Right cardiac atrium (tissue), 5 donors: ENCODE measurements around the gene FXR2. TPM values are rescaled to one million over a fixed set of nuclear protein-coding genes. Genes with fewer than 3 reads are reported as not detected.
"Not testable (repeated sequence)": the region's sequence is repeated elsewhere in the genome, so short reads cannot be mapped to it uniquely, and the experiment has no call there.

Experiments used
- ATAC-seq, 2 donors: fragments of 200-7000 bp; cut with Tn5 transposase; one replicate each; pipeline versions ENCODE4 v1.8.0 to v1.9.1; 2020; ENCODE audit warnings: moderate library complexity in 2 of 2, mild to moderate bottlenecking in 1 of 2
- DNase-seq, 3 donors: peaks; one replicate each; pipeline ENCODE4 v3.0.0-alpha.2; 2020
- H3K27ac ChIP-seq: one replicate; pipeline ENCODE4 v1.5.1; 2013; ENCODE audit warnings: mild to moderate bottlenecking, low read length, control low read depth, moderate library complexity
- H3K27me3 ChIP-seq: one replicate; pipeline ENCODE4 v1.6.1; 2013; ENCODE audit not compliant: control insufficient read depth, insufficient read depth
- H3K4me1 ChIP-seq: one replicate; pipeline ENCODE4 v1.6.1; 2013; ENCODE audit warnings: low read length; ENCODE audit not compliant: control insufficient read depth, insufficient read depth
- H3K4me3 ChIP-seq: one replicate; pipeline ENCODE4 v1.5.1; 2013; ENCODE audit warnings: low read length, control low read depth
- H3K9me3 ChIP-seq: one replicate; pipeline ENCODE4 v1.6.1; 2013; ENCODE audit warnings: low read length; ENCODE audit not compliant: control insufficient read depth
- WGBS: extraction: QIAGEN DNeasy Blood & Tissue Kit; methylation state at CpG from one replicate; pipeline ENCODE4 v1.1.7; 2013; 5-methylcytosine and 5-hydroxymethylcytosine counted together
- intact Hi-C, 4 donors: fragments of 100-400 bp; cut with DNase I; formaldehyde crosslinking; loops; one replicate each; pipeline versions ENCODE4 v1.11.0 to v1.14.0; 2022 to 2023
- polyA plus RNA-seq: library from polyadenylated mRNA; stranded (reverse); fragments of 200-250 nt; gene quantifications from one replicate; pipeline ENCODE4 v1.2.3, GENCODE V29; 2013
- total RNA-seq, 4 donors: library from RNA; stranded (reverse); fragmentation: NEBNext Ultra II Directional; extraction: Animal tissue kit (Norgen Biotek cat#: 25700); gene quantifications; one replicate each; pipeline ENCODE4 v1.2.1, GENCODE V29; 2021
- donor health status: healthy with polysubstance abuse.
- donor health status: DM: no; HTN: yes; CAD: no.
- donor health status: DM: no; HTN: no; CAD: no.
- donor health status: DM: no; HTN: yes; CAD: no; lungs with severe emphysema.
- donor health status: DM: yes; HTN: yes; CAD: no.

FXR2 gene
- total and polyA plus RNA-seq, 5 donors, result 78.9 to 109 (median 79.6) TPM

- DNase-seq (peak; percentile 96 to 98 (median 97)), ATAC-seq (peak; percentile 98 to 99)
- Histone ChIP-seq H3K9me3 (no peaks in the 10 kb centered on the region), H3K4me3 (peak within 1 kb of the TSS; percentile 96), H3K27ac (peak within 1 kb of the TSS; percentile 95), H3K4me1 (peaks cover 7% of the 10 kb centered on the region), H3K27me3 (no peaks in the 10 kb centered on the region)
- intact Hi-C loops, result no loop called here
- under 1% methylated on average over 54 of the region's 54 CpGs for WGBS
Measured at GRCh38 chr17:7627250-7628121, 12.8 kb upstream of the FXR2 start, which contains the start of gene SAT2. TSS of gene SAT2 (minus strand) at chr17:7627821. CDS start at chr17:7627635, 186 bp downstream.

GRCh38 chr17:7626956-7627249 lies 12.2 kb upstream of the FXR2 start:
- H3K4me3 ChIP-seq, result peak overlapping the region; percentile 96
- ATAC-seq, result no peak
- peak overlapping the region; percentile 95 for H3K27ac ChIP-seq
- H3K4me1 ChIP-seq, result peaks cover 7% of the 10 kb centered on the region
- no peaks in the 10 kb centered on the region for H3K9me3 ChIP-seq
- no peaks in the 10 kb centered on the region for H3K27me3 ChIP-seq
- intact Hi-C loops, result no loop called here
- WGBS, result 17% methylated on average over 6 of the region's 6 CpGs
- DNase-seq, result no peak

- no peak for ATAC-seq
- intact Hi-C loops, result no loop called here
- H3K9me3 ChIP-seq, result no peaks in the 10 kb centered on the region
- 86% methylated on average over 7 of the region's 7 CpGs for WGBS
- peaks cover 6% of the 10 kb centered on the region for H3K4me1 ChIP-seq
- no peak overlapping the region for H3K4me3 ChIP-seq
- H3K27ac ChIP-seq, result peak overlapping the region; percentile 95
- no peaks in the 10 kb centered on the region for H3K27me3 ChIP-seq
- no peak for DNase-seq
Measured at GRCh38 chr17:7626307-7626706, 11.6 kb upstream of the FXR2 start.

GRCh38 chr17:7625749-7626148 lies 11.1 kb upstream of the FXR2 start:
- H3K4me3 ChIP-seq, intact Hi-C loops, ATAC-seq, H3K27ac ChIP-seq, H3K4me1 ChIP-seq, H3K9me3 ChIP-seq, DNase-seq, H3K27me3 ChIP-seq: not testable (repeated sequence)
- 98% methylated on average over 16 of the region's 16 CpGs for WGBS

GRCh38 chr17:7623661-7624060 lies 9.0 kb upstream of the FXR2 start:
- no peaks in the 10 kb centered on the region for H3K9me3 ChIP-seq
- H3K4me3 ChIP-seq, result no peak overlapping the region
- H3K4me1 ChIP-seq, result peaks cover 5% of the 10 kb centered on the region
- intact Hi-C loops, result no loop called here
- H3K27ac ChIP-seq, result no peak overlapping the region
- DNase-seq, result no peak
- ATAC-seq, result no peak
- whole genome bisulfite sequencing, result 87% methylated on average over 5 of the region's 5 CpGs
- H3K27me3 ChIP-seq, result no peaks in the 10 kb centered on the region

- DNase-seq (no peak), ATAC-seq (no peak)
- H3K27me3 ChIP-seq, result no peaks in the 10 kb centered on the region
- H3K4me3 ChIP-seq, result no peak overlapping the region
- H3K4me1 ChIP-seq, result no peaks in the 10 kb centered on the region
- intact Hi-C loops, result no loop called here
- H3K27ac ChIP-seq, result no peak overlapping the region
- no peaks in the 10 kb centered on the region for H3K9me3 ChIP-seq
- WGBS, result 95% methylated on average over 8 of the region's 8 CpGs
Measured at GRCh38 chr17:7620835-7621234, 6.1 kb upstream of the FXR2 start.

GRCh38 chr17:7618608-7619007 lies 3.9 kb upstream of the FXR2 start:
- Histone ChIP-seq H3K4me1 (no peaks in the 10 kb centered on the region), H3K9me3 (no peaks in the 10 kb centered on the region), H3K4me3 (no peak overlapping the region), H3K27me3 (no peaks in the 10 kb centered on the region), H3K27ac (no peak overlapping the region)
- 75% methylated on average over 5 of the region's 5 CpGs for WGBS
- intact Hi-C loops, result no loop called here
- DNase-seq (no peak), ATAC-seq (no peak)

- DNase-seq (no peak), ATAC-seq (no peak)
- Histone ChIP-seq H3K4me3 (peak overlapping the region; percentile 29), H3K4me1 (peaks cover 3% of the 10 kb centered on the region), H3K9me3 (no peaks in the 10 kb centered on the region), H3K27me3 (no peaks in the 10 kb centered on the region), H3K27ac (peak overlapping the region; percentile 55)
- intact Hi-C loops, result no loop called here
- 8% methylated on average over 28 of the region's 28 CpGs for WGBS
Measured at GRCh38 chr17:7615265-7615747, 609 bp upstream of the FXR2 start.

GRCh38 chr17:7613769-7614424 lies 800 bp downstream of the FXR2 start:
- H3K4me3 ChIP-seq, result peak overlapping the region; percentile 66
- H3K4me1 ChIP-seq, result peaks cover 3% of the 10 kb centered on the region
- DNase-seq (no peak), ATAC-seq (no peak)
- H3K9me3 ChIP-seq, result no peaks in the 10 kb centered on the region
- intact Hi-C loops, result no loop called here
- peak overlapping the region; percentile 86 for H3K27ac ChIP-seq
- H3K27me3 ChIP-seq, result no peaks in the 10 kb centered on the region
- 7% methylated on average over 20 of the region's 20 CpGs for WGBS

- Histone ChIP-seq H3K27me3 (no peaks in the 10 kb centered on the region), H3K9me3 (no peaks in the 10 kb centered on the region), H3K27ac (peak overlapping the region; percentile 32), H3K4me3 (no peak overlapping the region), H3K4me1 (peaks cover 3% of the 10 kb centered on the region)
- DNase-seq (no peak), ATAC-seq (no peak)
- intact Hi-C loops, result no loop called here
- 88% methylated on average over 1 of the region's 1 CpG for WGBS
Measured at GRCh38 chr17:7612294-7612640, 2.4 kb downstream of the FXR2 start.

GRCh38 chr17:7611635-7612293 lies 2.9 kb downstream of the FXR2 start:
- 49% methylated on average over 3 of the region's 3 CpGs for WGBS
- Histone ChIP-seq H3K9me3 (no peaks in the 10 kb centered on the region), H3K27me3 (no peaks in the 10 kb centered on the region), H3K4me3 (no peak overlapping the region), H3K4me1 (peaks cover 3% of the 10 kb centered on the region), H3K27ac (peak overlapping the region; percentile 32)
- DNase-seq (no peak), ATAC-seq (no peak)
- intact Hi-C loops, result no loop called here
